ENCODE data around the gene ABTB2.

- TF ChIP-seq SUZ12 (IDR thresholded peaks at IDR 0.05; ENCODE audit: low read length) (no peak), SP1 (IDR thresholded peaks at IDR 0.05; ENCODE audit: low read depth, low read length) (no peak), ASH2L (IDR thresholded peaks at IDR 0.05; ENCODE audit: low read length) (no peak), POLR2A (IDR thresholded peaks at IDR 0.05; ENCODE audit: control extremely low read depth in 1 of 2, low read depth in 2 of 2, low read length in 2 of 2) (no peak), PHF8 (conservative IDR thresholded peaks at IDR 0.05; ENCODE audit: low read depth, low read length) (no peak), FOSL1 (IDR thresholded peaks at IDR 0.05; ENCODE audit: insufficient read depth, low read depth, low read length) (no peak), CHD2 (IDR thresholded peaks at IDR 0.05; ENCODE audit: low read length) (no peak), POLR2AphosphoS5 (IDR thresholded peaks at IDR 0.05; ENCODE audit: low read depth, low read length) (no peak)
These were observed 210.9 kb downstream of the ABTB2 start for GRCh38 chr11:34146866-34147265.
